GM19463 (cell line): ENCODE measurements around the gene ADARB1.

Experiments
- ATAC-seq: cut with Tn5 transposase; IDR thresholded peaks from one replicate; pipeline ENCODE4 v1.9.1; 2021; ENCODE audit warnings: mild to moderate bottlenecking, moderate library complexity; ENCODE audit not compliant: unreplicated experiment

ADARB1 gene

GRCh38 chr21:45246386-45247320 is 172.3 kb downstream of the ADARB1 start:
- no peak for ATAC-seq

- no peak for ATAC-seq
These were observed 174.0 kb downstream of the ADARB1 start for GRCh38 chr21:45248301-45248892.

DNA sequence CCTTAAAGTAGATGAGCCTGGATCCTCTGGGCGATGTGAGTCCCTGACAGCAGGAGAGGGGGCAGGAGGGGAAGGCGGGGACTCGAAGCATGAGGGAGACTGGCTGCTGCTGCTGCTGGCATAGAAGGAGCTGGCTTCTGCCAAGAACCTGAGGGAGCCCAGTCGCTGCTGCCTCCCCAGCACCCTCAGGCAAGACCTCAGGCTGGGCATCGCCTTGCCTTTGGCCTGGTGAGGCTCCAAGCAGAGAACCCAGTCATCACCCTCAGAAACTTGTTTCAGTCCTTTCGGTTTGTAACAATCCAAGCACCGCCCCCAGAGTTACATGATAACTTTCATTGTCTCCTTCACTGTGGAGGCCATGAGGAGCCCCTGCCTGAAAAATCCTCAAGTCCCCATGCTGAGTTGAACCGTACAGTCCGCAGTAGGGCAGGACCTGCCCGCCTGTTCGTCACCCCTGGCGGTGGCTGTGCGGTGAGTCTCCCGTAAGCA is 174.6 kb downstream of the ADARB1 start:
- ATAC-seq = no peak

DNA sequence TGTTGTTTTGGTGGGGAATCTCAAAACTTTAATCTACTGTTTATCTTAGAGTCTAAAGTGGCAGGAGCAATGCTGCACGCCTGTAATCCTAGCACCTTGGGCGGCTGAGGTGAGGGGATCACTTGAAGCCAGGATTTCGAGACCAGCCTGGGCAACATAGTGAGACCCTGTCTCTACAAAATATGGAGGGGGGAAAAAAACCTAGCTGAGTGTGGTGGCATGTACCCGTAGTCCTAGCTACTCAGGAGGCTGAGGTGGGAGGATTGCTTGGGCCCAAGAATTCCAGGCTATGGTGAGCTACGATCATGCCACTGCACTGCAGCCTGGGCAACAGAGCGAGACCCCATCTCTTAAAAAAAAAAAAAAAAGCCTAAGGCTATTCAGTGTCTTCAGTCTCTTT is 175.2 kb downstream of the ADARB1 start:
- ATAC-seq = no peak

DNA sequence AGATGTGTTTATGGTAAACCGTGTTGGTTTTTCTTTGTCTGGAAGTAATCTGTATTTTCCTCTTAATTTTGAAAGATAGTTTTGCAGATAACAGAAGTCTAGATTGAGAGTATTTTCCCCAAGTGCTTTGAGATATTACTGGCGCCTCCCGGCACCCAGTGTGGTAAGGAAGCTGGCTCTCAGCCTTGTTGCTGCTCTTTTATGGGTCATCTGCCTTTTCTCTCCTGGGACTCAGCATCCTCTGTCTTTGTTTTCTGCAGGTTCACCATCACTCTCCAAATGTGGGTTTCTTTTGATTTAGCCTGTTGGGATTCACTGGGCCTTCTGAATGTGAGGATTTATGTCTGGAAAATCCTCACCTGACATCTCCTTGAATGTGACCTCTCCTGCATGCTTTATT is 175.9 kb downstream of the ADARB1 start:
- ATAC-seq = no peak

GRCh38 chr21:45250914-45251634 is 176.7 kb downstream of the ADARB1 start:
- no peak for ATAC-seq

DNA sequence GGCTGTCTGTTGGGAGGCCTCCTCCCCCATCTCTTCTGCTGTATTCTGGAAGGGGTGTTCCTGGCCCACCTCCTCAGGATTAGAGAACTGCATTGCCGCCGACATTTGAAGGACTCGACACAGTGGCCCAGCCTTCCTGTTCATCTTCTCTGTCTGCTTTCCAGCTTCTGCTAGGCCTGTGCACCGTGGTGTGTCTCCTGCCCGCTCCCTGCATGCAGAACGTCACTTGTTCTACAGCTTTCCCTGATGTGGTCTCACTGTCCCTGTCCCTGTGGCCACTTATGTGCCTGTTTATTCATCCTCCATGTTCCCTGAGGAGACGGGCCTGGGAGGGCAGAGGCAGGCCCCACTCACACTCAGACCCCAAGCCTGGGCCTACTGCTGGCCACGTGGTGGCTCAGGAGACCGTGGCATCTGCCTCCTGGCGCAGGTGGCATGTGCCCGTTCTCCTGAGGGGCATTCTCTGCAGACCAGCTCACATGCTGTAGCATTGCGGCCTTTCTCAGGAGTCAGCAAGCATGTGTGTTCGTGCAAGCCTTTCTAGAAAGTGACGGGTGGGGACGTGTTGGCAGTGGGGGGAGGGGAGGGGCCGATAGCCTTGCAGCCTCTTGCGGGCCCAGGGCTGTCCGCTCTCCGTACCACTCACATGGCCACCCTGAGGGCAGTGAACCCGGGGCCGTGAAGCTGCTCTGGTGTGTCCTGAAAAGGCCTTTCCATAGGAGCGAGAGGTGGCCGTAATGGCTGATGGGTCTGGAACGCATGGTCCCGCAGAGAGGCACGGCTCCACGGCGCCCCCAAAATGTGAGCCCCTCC is 177.5 kb downstream of the ADARB1 start:
- ATAC-seq = no peak

DNA sequence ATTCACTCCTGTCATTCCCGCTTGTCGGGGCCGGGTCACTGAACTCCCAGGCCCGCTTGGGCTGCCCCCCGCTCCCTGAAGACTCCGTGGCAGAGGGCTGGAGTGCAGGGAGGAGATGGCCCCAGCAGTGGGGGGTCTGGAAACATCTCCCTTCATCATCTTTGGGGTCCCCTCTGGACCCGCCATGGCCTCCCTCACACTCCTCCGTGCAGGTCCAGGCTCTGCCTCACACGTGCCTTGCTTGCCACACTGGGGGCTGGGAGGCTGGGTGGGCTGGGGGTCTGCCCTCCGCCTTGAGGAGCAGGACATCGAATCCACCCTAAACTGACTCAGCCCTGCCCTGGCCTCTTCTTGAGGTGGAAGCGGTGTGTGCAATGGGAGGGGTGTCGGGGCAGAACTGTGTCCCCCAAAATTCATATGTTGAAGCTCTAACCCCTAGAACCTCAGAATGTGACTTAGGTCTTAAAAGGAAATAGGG is 178.1 kb downstream of the ADARB1 start:
- ATAC-seq = no peak

- ATAC-seq = no peak
These were observed 178.8 kb downstream of the ADARB1 start for GRCh38 chr21:45253180-45253579.

- no peak for ATAC-seq
These were observed 179.5 kb downstream of the ADARB1 start for GRCh38 chr21:45253633-45254459.

DNA sequence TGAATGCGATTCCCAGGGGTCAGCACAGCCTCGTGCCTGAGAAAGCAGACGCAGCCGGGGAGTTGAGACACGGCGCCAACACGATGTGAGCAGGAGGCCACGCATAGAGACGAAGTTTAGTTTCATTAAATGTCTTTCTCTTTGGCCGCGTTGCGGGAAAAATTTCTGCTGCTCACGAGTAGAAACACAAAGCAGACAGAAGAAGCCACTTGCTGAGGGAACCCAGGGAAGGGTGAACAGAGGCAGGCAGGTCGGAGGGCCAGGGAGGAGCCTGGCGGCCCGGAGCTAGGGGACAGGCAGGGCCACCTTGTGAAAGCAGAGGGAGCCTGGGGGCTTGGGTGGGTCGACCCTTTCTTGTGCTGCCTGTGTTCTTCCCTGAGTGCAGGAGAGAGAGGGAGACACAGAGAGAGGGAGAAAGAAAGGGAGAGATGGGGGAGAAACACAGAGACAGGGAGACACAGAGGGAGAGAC is 180.1 kb downstream of the ADARB1 start:
- no peak for ATAC-seq

DNA sequence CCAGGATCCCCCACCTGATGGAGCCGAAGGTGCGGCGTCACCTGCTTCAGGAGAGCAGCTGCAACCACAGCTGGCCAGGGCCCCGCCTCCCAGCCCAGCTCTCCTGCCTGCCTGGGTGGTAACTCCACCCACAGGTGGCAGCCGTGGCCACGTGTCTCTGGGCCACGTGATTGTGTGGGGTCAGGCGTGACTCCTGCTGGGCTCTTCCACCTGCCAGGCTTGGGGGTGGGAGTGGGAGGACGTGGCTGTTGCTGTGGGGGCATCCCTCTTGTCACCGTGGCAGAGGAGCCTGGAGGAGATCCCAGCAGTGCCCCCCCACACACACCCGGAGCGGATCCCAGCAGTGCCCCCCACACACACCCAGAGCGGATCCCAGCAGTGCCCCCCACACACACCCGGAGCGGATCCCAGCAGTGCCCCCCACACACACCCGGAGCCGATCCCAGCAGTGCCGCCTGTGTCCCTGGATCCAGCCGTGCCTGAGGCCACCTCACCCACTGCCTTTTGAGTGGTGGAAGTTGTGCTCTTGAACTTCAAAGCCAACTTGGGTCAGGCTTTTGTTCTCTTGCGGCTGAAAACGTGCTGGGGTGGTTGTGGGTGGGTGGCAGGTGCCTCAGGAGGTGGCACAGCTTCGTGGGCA is 181.1 kb downstream of the ADARB1 start:
- no peak for ATAC-seq

- ATAC-seq = no peak
These were observed 181.9 kb downstream of the ADARB1 start for GRCh38 chr21:45256021-45256911.

DNA sequence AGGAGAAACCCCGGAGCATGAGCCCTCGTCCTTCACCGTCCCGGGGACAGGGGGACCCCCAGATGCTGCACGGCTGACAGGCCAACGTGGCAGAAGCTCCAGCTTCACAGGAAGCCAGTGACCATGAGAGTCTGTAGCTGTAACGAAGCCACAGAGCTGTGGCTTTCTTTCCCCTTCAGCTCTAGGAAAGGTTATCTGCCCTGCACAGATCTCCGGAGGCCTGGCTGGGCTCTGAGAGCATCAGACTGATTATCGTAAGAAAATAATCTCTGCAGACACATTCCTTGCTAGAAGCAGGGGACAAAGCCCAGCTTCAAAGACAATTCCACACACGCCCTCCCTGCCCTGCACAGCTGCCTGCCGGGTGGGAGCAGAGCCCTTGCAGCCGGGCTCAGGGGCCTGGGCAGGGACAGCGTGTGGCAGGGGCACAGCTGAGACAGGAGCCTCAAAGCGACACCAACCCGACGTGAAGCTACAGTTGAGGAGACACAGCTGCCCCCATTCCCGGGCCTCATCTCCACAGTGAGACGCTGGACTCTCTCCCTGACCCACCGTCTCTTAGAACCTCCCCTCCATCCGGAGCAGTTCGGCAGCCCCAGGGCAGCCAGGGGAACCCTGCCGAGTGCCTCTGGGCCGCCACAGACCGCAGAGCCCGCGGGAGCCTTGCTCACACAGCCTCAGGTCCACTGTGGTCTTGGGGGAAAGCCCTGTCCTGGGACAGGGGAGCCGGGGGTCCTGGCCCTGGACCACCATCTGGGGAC is 182.7 kb downstream of the ADARB1 start:
- ATAC-seq = no peak

DNA sequence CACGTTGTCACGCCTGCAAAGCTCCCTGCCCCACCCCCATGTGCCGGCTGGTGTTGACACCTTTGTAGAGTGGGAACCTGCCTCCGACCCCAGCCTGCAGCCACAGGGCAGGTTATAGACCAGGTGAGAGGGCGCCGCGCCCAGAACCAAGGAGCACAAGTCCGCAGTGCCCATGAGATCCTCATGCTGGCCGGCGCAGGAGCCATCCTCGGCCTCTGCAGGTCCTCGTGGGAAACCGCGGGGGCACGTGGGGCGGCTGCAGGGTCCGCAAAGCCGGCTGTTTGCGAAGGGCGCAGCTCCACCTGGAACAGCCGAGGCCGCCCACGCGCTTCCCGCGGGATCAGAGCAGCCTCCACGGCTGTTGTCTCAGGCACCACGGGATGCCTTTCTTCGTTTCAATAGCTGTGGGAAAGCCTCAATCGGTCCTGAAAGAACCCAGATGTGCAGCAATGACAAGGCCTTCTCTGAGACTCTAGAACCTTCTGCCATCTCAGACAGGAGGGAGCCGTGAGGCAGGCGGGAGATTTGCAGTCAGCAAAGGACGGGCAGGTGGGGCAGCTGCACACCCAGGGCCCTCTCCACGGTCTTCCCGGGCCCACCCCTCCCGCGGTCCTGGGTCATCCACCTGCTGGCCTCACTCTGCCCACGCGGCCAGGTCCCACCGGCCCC is 183.4 kb downstream of the ADARB1 start:
- ATAC-seq = no peak

GRCh38 chr21:45258466-45258865 is 184.1 kb downstream of the ADARB1 start:
- ATAC-seq = no peak
